Mucosa of stomach (tissue), 1 donor: ENCODE measurements around the gene CTNS.

Source experiments
- H3K27me3 ChIP-seq: one replicate; pipeline ENCODE4 v1.7.0; 2013; ENCODE audit warnings: mild to moderate bottlenecking, low read length; ENCODE audit not compliant: control insufficient read depth, insufficient read depth
- H3K36me3 ChIP-seq: one replicate; pipeline ENCODE4 v1.7.0; 2013; ENCODE audit warnings: low read length; ENCODE audit not compliant: control insufficient read depth, insufficient read depth
- H3K4me1 ChIP-seq: one replicate; pipeline ENCODE4 v1.7.0; 2013; ENCODE audit warnings: mild to moderate bottlenecking, low read length; ENCODE audit not compliant: control insufficient read depth, insufficient read depth
- H3K4me3 ChIP-seq: one replicate; pipeline ENCODE4 v1.7.0; 2013; ENCODE audit warnings: low read length
- H3K9ac ChIP-seq: one replicate; pipeline ENCODE4 v1.7.0; 2013; ENCODE audit warnings: mild to moderate bottlenecking, low read length, moderate library complexity
- H3K9me3 ChIP-seq: one replicate; pipeline ENCODE4 v1.7.0; 2013; ENCODE audit warnings: mild to moderate bottlenecking, low read length, moderate library complexity; ENCODE audit not compliant: control insufficient read depth
- donor health status: Pancreatic carcinoma.

The CTNS gene

DNA sequence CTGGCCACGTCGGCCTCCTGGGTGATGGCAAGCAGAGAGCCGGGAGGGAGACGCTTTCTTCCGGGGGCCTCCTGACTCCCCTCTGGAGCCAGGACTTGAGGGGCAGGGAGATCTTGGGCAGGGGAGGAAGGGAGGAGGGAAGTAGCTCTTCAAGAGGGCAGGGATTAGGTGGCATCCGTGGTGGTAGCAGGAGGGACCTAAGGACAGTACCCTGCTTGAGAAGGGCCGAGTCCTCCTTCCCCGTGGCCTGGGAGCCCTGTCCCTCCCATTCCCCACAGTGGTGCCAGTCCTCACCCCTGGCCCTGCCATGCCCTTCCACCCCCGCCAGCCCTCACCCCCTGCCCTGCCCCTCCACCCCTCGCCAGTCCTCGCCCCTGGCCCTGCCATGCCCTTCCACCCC is 19.2 kb downstream of the CTNS start:
- H3K27me3 ChIP-seq = no peaks in the 10 kb centered on the region
- no peaks in the 10 kb centered on the region for H3K9me3 ChIP-seq
- no peaks in the 10 kb centered on the region for H3K36me3 ChIP-seq

DNA sequence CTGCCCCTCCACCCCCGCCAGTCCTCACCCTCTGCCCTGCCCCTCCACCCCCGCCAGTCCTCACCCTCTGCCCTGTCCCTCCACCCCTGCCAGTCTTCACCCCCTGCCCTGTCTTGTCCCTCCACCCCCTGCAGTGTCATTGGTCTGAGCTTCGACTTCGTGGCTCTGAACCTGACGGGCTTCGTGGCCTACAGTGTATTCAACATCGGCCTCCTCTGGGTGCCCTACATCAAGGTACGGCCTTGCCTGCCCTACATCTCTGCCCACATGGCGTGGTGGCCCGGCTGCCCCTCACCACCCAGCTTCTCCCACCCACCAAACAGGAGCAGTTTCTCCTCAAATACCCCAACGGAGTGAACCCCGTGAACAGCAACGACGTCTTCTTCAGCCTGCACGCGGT is 19.8 kb downstream of the CTNS start:
- no peaks in the 10 kb centered on the region for H3K27me3 ChIP-seq
- H3K4me3 ChIP-seq = no peak overlapping the region
- peaks cover 21% of the 10 kb centered on the region for H3K4me1 ChIP-seq
- no peaks in the 10 kb centered on the region for H3K36me3 ChIP-seq
- H3K9me3 ChIP-seq = no peaks in the 10 kb centered on the region
- no peak overlapping the region for H3K9ac ChIP-seq

More for the DNA sequence above, 19.2 kb downstream of the CTNS start:
- Histone ChIP-seq H3K4me3 (no peak overlapping the region), H3K4me1 (peaks cover 21% of the 10 kb centered on the region), H3K9ac (no peak overlapping the region)

DNA sequence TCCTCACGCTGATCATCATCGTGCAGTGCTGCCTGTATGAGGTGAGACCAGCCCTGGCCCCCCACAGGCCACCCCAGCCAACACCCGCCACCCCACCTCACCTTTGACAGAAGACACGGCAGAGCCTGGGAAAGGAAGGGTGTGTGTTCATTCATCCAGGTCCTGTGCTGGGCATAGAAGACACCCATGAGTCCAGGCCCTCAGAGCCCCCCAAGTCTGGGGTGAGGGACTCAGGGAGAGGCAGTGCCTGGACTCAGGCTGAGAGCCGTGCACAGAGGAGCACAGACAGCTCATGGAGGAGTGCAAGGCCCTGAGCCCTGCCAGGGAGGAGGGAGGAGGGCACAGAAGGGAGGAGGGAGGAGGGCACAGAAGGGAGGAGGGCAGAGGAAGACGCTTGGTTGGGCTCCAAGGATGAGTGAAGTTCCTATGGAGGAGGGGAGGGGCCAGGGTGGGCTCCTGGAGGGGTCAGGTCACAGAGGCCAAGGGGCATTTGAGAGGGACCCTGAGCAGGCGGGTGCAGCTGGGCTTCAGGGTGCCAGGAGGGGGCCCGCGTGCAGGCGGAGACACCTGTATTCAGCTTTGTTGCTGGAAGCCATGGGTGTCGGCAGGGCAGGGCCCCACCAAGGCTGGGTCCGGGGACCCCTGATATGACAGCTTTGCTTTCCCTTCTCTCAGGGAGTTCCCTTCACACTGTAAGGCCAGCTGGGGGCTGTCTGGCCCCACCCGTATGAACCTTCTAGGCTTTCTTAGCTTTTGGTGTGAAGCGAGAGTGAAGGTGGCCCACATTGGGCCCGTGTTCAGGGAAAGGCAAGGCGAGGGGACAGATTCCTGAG is 20.4 kb downstream of the CTNS start:
- Histone ChIP-seq H3K9me3 (no peaks in the 10 kb centered on the region), H3K4me3 (no peak overlapping the region), H3K4me1 (peaks cover 21% of the 10 kb centered on the region), H3K9ac (no peak overlapping the region), H3K36me3 (no peaks in the 10 kb centered on the region), H3K27me3 (no peaks in the 10 kb centered on the region)

- no peaks in the 10 kb centered on the region for H3K9me3 ChIP-seq
- H3K4me1 ChIP-seq = peaks cover 21% of the 10 kb centered on the region
- no peaks in the 10 kb centered on the region for H3K36me3 ChIP-seq
- no peak overlapping the region for H3K9ac ChIP-seq
- no peak overlapping the region for H3K4me3 ChIP-seq
- H3K27me3 ChIP-seq = no peaks in the 10 kb centered on the region
These were observed 21.0 kb downstream of the CTNS start for GRCh38 chr17:3657588-3657869.

DNA sequence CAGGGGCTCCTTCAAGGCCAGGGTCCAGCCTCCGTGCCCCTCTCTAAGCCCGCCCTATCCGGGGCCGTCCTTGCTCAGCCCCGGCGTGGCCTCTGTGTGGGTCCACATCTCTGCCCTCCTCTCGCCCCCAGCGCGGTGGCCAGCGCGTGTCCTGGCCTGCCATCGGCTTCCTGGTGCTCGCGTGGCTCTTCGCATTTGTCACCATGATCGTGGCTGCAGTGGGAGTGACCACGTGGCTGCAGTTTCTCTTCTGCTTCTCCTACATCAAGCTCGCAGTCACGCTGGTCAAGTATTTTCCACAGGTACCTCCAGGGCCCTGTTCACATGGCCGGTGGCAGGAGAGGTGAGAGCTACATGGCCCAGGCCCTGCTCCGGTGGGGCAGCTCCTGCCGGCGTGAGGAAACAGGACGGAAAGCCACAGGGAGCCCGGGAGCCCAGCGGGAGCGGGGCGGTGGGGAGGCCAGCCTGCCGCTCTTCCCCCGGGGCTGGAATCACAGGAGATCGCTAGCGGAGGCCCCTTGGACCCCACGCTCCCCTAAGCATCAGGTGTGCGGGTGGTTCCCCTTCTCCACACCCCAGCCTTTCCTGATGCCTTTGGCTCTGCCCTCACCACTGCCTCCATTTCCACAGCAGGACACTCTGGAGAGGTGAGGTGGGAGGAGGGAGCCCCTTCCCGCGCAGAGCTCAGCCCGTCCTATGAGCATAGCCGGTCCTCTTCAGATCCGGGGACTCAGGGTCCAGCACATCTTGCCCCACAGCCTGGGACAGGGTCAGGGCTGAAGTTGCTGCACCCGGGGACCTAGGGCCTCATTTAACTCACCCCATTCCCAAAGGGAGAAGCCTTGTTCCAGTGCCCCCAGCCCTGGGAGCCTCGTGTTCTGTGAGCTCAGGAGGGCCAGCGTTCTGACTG is 21.6 kb downstream of the CTNS start:
- Histone ChIP-seq H3K9me3 (no peaks in the 10 kb centered on the region), H3K4me1 (peaks cover 21% of the 10 kb centered on the region), H3K27me3 (no peaks in the 10 kb centered on the region), H3K4me3 (no peak overlapping the region), H3K9ac (no peak overlapping the region), H3K36me3 (no peaks in the 10 kb centered on the region)

GRCh38 chr17:3658784-3659449 is 22.4 kb downstream of the CTNS start:
- Histone ChIP-seq H3K4me3 (no peak overlapping the region), H3K9ac (no peak overlapping the region), H3K9me3 (no peaks in the 10 kb centered on the region), H3K27me3 (no peaks in the 10 kb centered on the region), H3K4me1 (peaks cover 21% of the 10 kb centered on the region), H3K36me3 (no peaks in the 10 kb centered on the region)

GRCh38 chr17:3659541-3660111 is 23.1 kb downstream of the CTNS start:
- Histone ChIP-seq H3K4me1 (peaks cover 21% of the 10 kb centered on the region), H3K9ac (no peak overlapping the region), H3K36me3 (peaks cover 2% of the 10 kb centered on the region), H3K4me3 (no peak overlapping the region), H3K9me3 (no peaks in the 10 kb centered on the region), H3K27me3 (no peaks in the 10 kb centered on the region)

DNA sequence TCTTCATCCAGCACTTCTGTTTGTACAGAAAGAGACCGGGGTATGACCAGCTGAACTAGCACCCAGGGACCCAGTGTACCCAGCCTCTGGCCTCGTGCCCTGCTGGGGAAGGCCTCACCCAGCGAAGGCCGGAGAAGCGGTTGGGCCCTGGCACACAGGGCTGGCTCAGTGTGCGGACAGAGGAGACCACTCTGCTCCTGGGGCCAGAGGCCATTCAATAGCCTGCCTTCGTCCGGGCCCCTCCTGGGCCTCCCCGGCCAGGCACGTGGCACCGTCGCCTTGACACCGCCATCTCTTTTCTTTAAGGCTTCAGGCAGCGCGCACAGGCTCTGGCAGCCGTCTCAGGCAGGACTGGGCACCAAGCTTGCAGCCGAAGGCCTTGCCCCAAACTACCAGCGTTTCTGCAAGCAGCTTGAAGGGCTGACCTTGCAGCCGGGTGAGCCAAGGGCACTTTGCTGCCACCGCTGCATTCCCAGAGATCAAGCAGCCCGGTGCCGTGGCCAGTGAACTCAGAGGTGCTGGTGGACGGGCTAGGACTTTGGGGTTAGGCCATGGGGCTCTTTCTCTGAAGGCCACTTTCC is 23.8 kb downstream of the CTNS start:
- no peak overlapping the region for H3K9ac ChIP-seq

DNA sequence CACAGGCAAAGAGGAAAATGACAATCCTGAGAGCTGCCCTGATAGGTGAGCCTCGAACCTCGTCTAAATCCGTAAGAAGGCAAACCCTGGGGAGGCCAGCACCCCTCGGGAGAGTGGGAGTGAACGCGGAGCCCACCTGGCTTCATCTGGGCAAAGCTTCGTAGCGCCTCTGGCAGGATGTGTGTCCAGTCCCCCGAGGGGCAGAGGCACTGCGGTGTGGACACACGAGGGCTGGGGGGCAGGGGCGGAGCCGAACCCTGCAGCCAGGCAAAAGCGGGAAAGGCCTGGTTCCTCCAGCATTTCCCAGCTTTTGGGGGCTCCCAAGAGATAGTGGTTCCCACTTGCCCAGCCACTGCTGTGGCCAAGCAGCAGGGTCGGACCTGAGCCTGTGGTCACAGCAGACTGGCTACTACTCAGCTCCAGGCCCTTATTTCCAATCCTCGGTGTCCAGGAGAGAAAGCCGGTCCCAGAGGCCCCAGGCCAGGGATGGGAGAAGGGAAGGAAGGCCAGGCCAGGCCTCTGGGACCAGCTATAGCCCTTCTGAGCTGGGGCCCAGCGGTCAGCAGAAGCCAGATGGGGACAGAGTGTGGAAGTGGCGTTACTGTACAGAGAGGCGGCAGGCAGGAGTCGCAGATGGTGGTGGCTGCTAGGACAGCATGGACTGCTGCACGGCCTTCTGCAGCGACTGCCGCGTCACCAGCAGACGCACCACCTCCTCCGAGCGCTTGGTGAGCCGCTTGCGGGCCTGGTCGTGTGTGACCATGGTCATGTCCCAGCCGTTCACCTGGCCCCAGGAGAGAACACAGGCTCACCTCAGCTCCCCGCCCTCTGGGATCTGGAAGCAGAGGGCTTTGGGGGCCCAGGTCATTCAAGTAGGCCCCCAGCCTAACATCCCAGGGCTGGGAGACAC is 26.8 kb downstream of the CTNS start:
- H3K4me1 ChIP-seq = peaks cover 37% of the 10 kb centered on the region
- peaks cover 10% of the 10 kb centered on the region for H3K36me3 ChIP-seq
- no peak overlapping the region for H3K9ac ChIP-seq
- H3K4me3 ChIP-seq = no peak overlapping the region
- H3K27me3 ChIP-seq = no peaks in the 10 kb centered on the region
- no peaks in the 10 kb centered on the region for H3K9me3 ChIP-seq

More for the DNA sequence above, 23.8 kb downstream of the CTNS start:
- Histone ChIP-seq H3K36me3 (peaks cover 4% of the 10 kb centered on the region), H3K27me3 (no peaks in the 10 kb centered on the region), H3K9me3 (no peaks in the 10 kb centered on the region), H3K4me1 (peaks cover 21% of the 10 kb centered on the region), H3K4me3 (no peak overlapping the region)

GRCh38 chr17:3665834-3666233 is 29.3 kb downstream of the CTNS start:
- Histone ChIP-seq H3K4me3 (no peak overlapping the region), H3K9ac (no peak overlapping the region), H3K36me3 (peaks cover 10% of the 10 kb centered on the region), H3K9me3 (no peaks in the 10 kb centered on the region), H3K4me1 (peaks cover 24% of the 10 kb centered on the region), H3K27me3 (no peaks in the 10 kb centered on the region)

DNA sequence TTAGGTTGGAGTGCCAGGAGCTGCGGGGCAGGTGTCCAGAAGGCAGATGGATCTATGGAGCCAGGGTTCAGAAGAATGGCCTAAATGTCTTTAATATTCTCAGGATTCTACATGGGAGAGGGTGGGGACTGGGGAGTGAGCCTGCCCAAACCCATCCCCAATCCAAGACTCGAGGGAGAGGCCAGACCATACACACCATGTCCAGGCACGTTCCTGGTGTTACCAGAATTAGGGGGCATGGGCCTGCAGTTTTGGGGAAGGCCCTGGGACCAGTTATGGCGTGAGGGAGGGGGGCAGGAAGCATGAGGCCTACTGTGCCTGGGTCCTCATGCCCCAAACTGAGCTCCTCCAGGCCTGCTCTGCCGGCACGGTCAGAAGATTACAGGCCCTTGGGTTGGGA is 30.0 kb downstream of the CTNS start:
- Histone ChIP-seq H3K27me3 (no peaks in the 10 kb centered on the region), H3K9ac (peak overlapping the region; percentile 18), H3K9me3 (no peaks in the 10 kb centered on the region), H3K36me3 (peaks cover 10% of the 10 kb centered on the region), H3K4me3 (peak overlapping the region; percentile 89), H3K4me1 (peaks cover 24% of the 10 kb centered on the region)
